Measurements from ENCODE around the gene ATP13A2.

The ATP13A2 gene, protein sequence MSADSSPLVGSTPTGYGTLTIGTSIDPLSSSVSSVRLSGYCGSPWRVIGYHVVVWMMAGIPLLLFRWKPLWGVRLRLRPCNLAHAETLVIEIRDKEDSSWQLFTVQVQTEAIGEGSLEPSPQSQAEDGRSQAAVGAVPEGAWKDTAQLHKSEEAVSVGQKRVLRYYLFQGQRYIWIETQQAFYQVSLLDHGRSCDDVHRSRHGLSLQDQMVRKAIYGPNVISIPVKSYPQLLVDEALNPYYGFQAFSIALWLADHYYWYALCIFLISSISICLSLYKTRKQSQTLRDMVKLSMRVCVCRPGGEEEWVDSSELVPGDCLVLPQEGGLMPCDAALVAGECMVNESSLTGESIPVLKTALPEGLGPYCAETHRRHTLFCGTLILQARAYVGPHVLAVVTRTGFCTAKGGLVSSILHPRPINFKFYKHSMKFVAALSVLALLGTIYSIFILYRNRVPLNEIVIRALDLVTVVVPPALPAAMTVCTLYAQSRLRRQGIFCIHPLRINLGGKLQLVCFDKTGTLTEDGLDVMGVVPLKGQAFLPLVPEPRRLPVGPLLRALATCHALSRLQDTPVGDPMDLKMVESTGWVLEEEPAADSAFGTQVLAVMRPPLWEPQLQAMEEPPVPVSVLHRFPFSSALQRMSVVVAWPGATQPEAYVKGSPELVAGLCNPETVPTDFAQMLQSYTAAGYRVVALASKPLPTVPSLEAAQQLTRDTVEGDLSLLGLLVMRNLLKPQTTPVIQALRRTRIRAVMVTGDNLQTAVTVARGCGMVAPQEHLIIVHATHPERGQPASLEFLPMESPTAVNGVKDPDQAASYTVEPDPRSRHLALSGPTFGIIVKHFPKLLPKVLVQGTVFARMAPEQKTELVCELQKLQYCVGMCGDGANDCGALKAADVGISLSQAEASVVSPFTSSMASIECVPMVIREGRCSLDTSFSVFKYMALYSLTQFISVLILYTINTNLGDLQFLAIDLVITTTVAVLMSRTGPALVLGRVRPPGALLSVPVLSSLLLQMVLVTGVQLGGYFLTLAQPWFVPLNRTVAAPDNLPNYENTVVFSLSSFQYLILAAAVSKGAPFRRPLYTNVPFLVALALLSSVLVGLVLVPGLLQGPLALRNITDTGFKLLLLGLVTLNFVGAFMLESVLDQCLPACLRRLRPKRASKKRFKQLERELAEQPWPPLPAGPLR

GRCh38 chr1:17011439-17012307 lies at the start of gene ATP13A2:
Gene ATP13A2 (minus strand): TSS chr1:17011928. CDS start chr1:17011738, 190 bp downstream.
- peak; percentile 67 for DNase-seq

DNA sequence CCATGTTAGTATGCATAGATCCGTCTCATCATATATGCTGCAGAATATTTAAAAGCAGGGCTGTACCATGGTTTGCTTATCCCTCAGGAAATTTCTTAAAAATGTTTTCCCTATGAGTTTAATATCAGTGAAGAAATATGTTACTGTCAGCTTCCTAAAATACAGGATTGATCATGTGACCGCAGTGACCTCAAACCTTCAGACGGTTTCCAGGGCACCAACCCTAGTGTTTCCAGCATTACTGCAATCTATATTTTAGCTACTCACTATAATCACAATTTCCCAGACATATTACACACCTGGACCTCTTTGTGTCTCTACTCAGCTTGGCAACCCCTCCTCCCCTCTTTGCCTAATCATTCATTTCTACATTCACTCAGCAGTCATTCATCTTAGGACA lies 49.8 kb upstream of the ATP13A2 start:
- DNase-seq = no peak

DNA sequence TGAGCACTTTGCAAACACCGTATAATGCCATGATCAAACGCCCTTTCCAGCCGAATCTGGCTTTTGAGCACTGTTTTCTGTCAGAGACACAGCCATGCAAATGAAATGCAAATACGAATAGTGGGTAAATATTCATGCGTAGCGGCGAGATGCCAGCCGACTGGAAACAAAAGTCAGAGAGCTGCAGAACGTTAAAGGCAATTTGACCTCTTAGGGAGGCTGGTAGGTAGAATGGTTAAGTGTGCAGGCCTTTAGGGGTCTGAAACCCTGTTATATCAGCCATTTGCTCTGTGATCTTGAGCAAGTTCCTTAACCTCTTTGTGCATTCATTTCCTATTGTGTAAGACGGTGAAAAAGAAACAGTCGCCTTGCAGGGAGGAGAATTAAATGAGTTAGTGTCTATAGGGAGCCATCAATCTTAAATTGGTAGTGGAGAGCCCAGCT lies 48.6 kb upstream of the ATP13A2 start:
- no peak for DNase-seq

- DNase-seq = no peak
Measured at GRCh38 chr1:17059391-17060305, 47.9 kb upstream of the ATP13A2 start.

- DNase-seq = no peak
Measured at GRCh38 chr1:17056551-17056950, 44.8 kb upstream of the ATP13A2 start.

GRCh38 chr1:17055801-17056200 lies 44.1 kb upstream of the ATP13A2 start:
- DNase-seq = no peak

GRCh38 chr1:17053685-17054410 lies 42.1 kb upstream of the ATP13A2 start, which contains the start of gene SDHB:
Gene SDHB (minus strand): TSS chr1:17054032. CDS start chr1:17054019, 13 bp downstream.
- DNase-seq = peak; percentile 90

- no peak for DNase-seq
Measured at GRCh38 chr1:17053086-17053684, 41.5 kb upstream of the ATP13A2 start.

- no peak for DNase-seq
Measured at GRCh38 chr1:17052641-17053040, 40.9 kb upstream of the ATP13A2 start.

DNA sequence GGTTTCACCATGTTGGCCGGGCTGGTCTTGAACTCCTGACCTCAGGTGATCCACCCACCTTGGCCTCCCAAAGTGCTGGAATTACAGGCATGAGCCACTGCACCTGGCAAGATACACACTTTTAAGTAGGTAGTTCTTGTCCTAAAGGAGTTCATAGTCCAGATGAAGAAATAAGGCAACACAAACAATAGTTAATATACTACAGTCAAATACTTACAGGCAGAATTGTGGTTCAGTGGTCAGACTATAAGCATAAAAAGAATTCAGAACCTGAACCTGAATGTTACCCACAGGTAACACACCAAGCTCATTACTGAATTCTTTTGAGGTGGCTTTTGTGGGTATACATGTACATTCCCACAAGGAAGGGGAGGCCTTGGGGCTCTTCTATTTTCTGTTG lies 40.3 kb upstream of the ATP13A2 start:
- DNase-seq = no peak

DNA sequence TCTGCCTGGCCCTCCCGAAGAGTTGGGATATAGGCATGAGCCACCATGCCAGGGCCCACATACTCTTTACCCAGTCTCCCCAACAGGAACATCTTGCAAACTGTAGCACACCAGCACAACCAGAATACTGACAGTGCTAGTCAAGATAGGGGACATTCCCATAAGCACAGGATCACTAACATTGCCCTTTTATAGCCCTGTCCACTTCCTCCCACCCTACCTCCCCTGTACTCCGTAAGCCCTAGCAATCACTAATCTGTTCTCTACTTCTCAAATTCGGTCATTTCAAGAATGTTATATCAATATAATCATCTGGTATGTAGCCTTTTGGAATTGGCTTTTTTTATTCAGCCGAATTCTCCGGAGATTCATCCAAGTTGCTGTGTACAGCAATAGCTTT lies 36.2 kb upstream of the ATP13A2 start:
- no peak for DNase-seq

DNA sequence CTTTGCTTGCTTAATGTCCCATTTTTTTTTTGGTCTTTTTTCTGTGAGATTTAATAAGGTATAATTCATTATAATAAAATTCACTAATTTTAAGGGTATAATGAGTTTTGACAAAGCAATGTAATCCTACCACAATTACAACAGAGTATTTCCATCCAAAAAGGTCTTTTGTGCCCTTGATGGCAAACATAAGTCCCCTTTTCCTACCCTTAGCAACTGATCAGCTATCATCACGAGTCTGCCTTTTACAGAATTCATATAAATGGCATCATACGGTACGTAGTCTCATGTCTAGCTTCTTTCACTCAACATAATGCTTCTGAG lies 34.6 kb upstream of the ATP13A2 start:
- no peak for DNase-seq

DNA sequence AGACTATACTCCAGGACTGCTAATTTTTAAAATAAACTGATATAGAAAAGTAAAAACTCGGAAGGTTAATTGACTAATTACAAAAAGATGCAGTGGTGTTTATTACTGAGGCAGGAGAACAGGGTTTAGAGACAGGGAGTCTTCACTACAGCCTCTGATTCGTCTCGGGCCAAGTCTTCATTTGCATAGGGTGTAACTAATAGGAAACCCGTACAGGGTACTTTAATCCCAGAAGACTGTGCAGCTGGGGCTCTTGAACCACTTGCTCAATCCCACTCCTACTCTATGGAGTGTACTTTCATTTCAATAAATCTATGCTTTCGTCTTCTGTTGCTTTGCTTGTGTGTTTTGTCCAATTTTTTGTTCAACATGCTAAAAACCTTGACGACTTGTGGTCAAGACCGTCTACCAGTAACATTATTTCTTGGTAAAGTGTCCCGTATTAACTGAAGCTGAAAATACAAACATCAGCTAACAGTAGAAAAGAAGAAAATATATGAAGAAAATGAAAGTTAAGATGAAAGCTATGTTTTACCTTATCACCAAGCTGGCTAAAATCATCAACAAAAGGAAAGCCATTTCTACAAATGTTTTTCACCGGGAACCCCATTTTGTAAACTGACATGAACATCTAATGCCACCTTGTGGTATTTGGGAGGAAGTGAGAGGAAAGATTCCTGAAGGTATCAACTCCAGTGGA lies 34.1 kb upstream of the ATP13A2 start:
- DNase-seq = no peak

GRCh38 chr1:17045150-17045549 lies 33.4 kb upstream of the ATP13A2 start:
- DNase-seq = no peak

GRCh38 chr1:17043676-17044075 lies 31.9 kb upstream of the ATP13A2 start:
- no peak for DNase-seq

GRCh38 chr1:17040135-17040534 lies 28.4 kb upstream of the ATP13A2 start:
- no peak for DNase-seq

DNA sequence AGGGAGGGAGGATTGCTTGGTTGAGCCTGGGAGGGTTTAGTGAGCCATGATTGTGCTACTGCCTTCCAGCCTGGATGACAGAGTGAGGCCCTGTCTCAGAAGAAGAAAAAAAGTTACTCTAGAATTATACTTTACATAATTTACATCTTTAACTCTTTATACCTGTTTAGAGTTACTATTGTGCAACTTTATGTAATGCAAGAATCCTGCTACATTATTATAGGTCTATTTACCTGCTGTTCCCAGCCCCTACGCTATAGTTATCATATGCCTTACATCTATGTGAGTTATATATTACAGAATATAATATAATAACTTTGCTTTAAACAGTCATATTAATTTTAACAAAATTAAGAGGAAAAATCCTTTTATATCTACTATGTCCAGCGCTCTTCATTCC lies 27.8 kb upstream of the ATP13A2 start:
- no peak for DNase-seq

GRCh38 chr1:17033481-17033880 lies 21.8 kb upstream of the ATP13A2 start:
- DNase-seq = no peak

GRCh38 chr1:17032741-17033140 lies 21.0 kb upstream of the ATP13A2 start:
- DNase-seq = no peak
